Breast epithelium (tissue), 4 donors: Measurements from ENCODE around the gene EPB41. TPM values are rescaled to one million over a fixed set of nuclear protein-coding genes. Genes with fewer than 3 reads are reported as not detected.

Experiments
- DNase-seq, 2 donors: peaks; one replicate each; pipeline ENCODE4 v3.0.0-alpha.2; 2019; ENCODE audit warnings: low spot score in 2 of 2
- H3K27ac ChIP-seq, 2 donors: fragments of 200-600 bp; sonication (generic) in 1 of 2; one replicate each; pipeline ENCODE4 v1.5.1; 2016 to 2019; ENCODE audit warnings: mild to moderate bottlenecking in 1 of 2
- H3K27me3 ChIP-seq, 2 donors: fragments of 200-600 bp; sonication (generic) in 1 of 2; one replicate each; pipeline versions ENCODE4 v1.5.1 to v1.6.0; 2017 to 2019; ENCODE audit warnings: control low read depth in 1 of 2, mild to moderate bottlenecking in 1 of 2
- H3K36me3 ChIP-seq: fragments of 200-600 bp; one replicate; pipeline ENCODE4 v1.5.1; 2019
- H3K4me1 ChIP-seq, 2 donors: fragments of 200-600 bp; sonication (generic); one replicate each; pipeline ENCODE4 v1.5.1; 2016 to 2019; ENCODE audit warnings: control low read depth in 1 of 2
- H3K4me3 ChIP-seq, 3 donors: fragments of 200-600 bp; sonication (generic); 1 replicate in 2 of 3; 2 replicates in 1 of 3; pipeline ENCODE4 v1.5.1; 2016 to 2019; ENCODE audit warnings: mild to moderate bottlenecking in 3 of 3, moderate library complexity in 2 of 3
- H3K9me3 ChIP-seq, 2 donors: fragments of 200-600 bp; sonication (generic) in 1 of 2; one replicate each; pipeline ENCODE4 v1.5.1; 2016 to 2019; ENCODE audit warnings: control low read depth in 1 of 2
- POLR2A ChIP-seq: fragments of 450-650 bp; IDR thresholded peaks from one replicate; pipeline ENCODE4 v1.6.1; 2016; ENCODE audit warnings: antibody characterized with exemption, mild to moderate bottlenecking, moderate library complexity
- POLR2AphosphoS5 ChIP-seq, 3 donors: sonication (generic); formaldehyde crosslinking; IDR thresholded peaks; one replicate each; pipeline ENCODE4 v1.6.1; 2017; ENCODE audit warnings: antibody characterized with exemption in 3 of 3
- intact Hi-C: fragments of 100-400 bp; cut with DNase I; formaldehyde crosslinking; loops from one replicate; pipeline ENCODE4 v1.15.1; 2023; ENCODE audit warnings: low total_unique reads
- total RNA-seq, 3 donors: library from RNA; depleted of rRNA; stranded (reverse); fragments of >200 nt; gene quantifications; one replicate each; pipeline ENCODE4 v1.1.0, GENCODE V29; 2016
- TF ChIP-seq, protein P1 (sequence below), 3 donors: fragments of 450-650 bp; IDR thresholded peaks; one replicate each; pipeline ENCODE4 v1.5.1; 2016 to 2017; ENCODE audit warnings: antibody characterized with exemption in 3 of 3, mild to moderate bottlenecking in 3 of 3, moderate library complexity in 3 of 3

EPB41 gene
- total RNA-seq, 3 donors from 2014 or later: 36.2 to 67.2 (median 51.8) TPM

DNA sequence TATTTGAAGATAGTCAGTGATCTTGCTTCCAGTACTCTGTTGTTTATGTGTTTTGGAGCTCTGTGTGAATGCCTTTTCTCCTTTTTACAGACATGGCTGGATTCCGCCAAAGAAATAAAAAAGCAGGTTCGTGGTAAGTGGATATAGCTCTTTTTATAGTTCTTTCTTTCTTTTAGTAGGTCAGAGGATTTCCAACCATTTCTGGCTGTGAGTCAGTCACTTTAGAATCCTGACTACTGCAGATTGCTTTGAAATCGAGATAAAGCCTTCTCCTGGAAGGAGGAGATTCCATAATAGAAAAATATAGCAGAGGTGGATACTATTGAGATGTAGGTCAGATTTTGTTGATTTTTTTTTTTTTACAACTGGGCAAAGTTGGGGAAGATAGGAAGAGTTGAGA, 97.4 kb downstream of the EPB41 start:
- H3K4me1 ChIP-seq: no peaks in the 10 kb centered on the region
- H3K36me3 ChIP-seq: no peaks in the 10 kb centered on the region
- no peak overlapping the region for H3K4me3 ChIP-seq
- no peaks in the 10 kb centered on the region for H3K27me3 ChIP-seq
- no peak for TF ChIP-seq POLR2A
- TF ChIP-seq, protein P1, sequence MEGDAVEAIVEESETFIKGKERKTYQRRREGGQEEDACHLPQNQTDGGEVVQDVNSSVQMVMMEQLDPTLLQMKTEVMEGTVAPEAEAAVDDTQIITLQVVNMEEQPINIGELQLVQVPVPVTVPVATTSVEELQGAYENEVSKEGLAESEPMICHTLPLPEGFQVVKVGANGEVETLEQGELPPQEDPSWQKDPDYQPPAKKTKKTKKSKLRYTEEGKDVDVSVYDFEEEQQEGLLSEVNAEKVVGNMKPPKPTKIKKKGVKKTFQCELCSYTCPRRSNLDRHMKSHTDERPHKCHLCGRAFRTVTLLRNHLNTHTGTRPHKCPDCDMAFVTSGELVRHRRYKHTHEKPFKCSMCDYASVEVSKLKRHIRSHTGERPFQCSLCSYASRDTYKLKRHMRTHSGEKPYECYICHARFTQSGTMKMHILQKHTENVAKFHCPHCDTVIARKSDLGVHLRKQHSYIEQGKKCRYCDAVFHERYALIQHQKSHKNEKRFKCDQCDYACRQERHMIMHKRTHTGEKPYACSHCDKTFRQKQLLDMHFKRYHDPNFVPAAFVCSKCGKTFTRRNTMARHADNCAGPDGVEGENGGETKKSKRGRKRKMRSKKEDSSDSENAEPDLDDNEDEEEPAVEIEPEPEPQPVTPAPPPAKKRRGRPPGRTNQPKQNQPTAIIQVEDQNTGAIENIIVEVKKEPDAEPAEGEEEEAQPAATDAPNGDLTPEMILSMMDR (IDR thresholded peaks at IDR 0.05): no peak
- TF ChIP-seq POLR2AphosphoS5 (IDR thresholded peaks at IDR 0.05): no peak
- no peak overlapping the region for H3K27ac ChIP-seq
- intact Hi-C loops: no loop called here
- no peaks in the 10 kb centered on the region for H3K9me3 ChIP-seq
- no peak for DNase-seq

DNA sequence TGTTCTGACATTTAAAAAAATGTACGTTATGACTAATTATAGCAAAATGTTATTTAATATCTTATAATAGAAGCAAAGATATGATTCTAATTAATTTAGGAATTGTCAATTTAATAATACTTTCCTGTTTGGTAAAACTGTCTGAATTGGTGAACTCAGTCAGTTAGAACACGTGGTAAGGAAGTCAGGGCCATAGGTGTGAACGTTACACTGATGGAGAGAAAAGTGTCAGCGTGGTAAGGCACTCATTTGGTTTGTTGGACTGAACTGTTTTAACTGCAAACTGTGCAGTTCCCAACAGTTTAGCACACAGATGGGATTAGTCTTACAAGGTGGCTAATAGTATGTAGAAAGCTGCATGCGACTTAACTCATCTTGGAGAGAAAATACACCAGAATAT, 102.9 kb downstream of the EPB41 start:
- H3K27me3 ChIP-seq: no peaks in the 10 kb centered on the region
- no peak overlapping the region for H3K27ac ChIP-seq
- no peaks in the 10 kb centered on the region for H3K36me3 ChIP-seq
- no peak overlapping the region for H3K4me3 ChIP-seq
- H3K9me3 ChIP-seq: no peaks in the 10 kb centered on the region
- no peak for TF ChIP-seq POLR2A
- no peak for TF ChIP-seq POLR2AphosphoS5 (IDR thresholded peaks at IDR 0.05)
- TF ChIP-seq, protein P1 (IDR thresholded peaks at IDR 0.05): no peak
- no peak for DNase-seq
- intact Hi-C loops: no loop called here
- H3K4me1 ChIP-seq: no peaks in the 10 kb centered on the region

DNA sequence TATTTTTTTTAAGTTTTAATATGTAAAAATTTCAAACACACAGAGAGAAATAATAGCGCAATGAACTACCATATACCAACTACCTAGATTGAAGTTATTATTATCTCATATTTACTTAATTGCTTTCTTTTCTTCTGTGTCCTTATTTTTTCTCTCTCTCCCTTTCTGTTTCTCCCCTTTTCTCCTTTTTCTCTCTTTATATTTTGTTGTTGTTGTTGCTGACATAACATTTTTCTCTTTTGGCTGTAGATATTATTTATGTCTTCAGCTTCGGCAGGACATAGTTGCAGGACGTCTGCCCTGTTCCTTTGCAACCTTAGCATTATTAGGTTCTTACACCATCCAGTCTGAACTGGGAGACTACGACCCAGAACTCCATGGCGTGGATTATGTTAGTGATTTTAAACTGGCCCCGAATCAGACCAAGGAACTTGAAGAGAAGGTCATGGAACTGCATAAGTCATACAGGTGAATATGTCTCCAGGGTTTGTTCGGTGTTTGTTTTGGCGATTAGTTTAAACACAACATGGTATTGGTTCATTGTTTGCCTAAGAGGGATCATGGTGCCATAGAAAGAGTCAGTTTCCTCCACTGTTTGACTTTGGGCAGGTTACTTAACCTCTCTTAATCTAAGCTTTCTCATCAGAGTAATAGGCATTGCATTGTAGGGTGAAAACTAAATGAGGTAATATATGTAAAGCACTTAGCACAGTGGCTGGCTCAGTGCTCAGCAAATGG, 103.8 kb downstream of the EPB41 start:
- no peak for DNase-seq
- H3K27me3 ChIP-seq: no peaks in the 10 kb centered on the region
- no peaks in the 10 kb centered on the region for H3K9me3 ChIP-seq
- no peak overlapping the region for H3K27ac ChIP-seq
- no peaks in the 10 kb centered on the region for H3K36me3 ChIP-seq
- intact Hi-C loops: no loop called here
- H3K4me1 ChIP-seq: no peaks in the 10 kb centered on the region
- no peak overlapping the region for H3K4me3 ChIP-seq
- TF ChIP-seq, protein P1 (IDR thresholded peaks at IDR 0.05): no peak
- TF ChIP-seq POLR2A: no peak
- no peak for TF ChIP-seq POLR2AphosphoS5 (IDR thresholded peaks at IDR 0.05)

DNA sequence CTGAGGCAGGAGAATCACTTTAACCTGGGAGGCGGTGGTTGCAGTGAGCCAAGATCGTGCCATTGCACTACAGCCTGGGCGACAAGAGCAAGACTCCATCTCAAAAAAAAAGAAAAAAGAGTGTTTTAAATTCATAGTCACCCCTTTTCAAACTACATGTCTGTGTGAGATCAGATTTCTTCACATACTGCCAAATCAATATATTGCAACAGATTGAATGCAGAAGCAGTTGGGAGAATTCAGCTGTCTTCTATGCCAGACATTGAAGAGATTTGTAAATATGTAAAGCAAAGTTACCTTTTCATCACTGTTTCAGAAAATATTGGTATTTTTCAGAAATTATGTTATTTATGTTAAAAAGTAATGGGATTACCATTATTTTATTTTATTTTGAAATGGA, 108.3 kb downstream of the EPB41 start:
- Histone ChIP-seq H3K9me3 (no peaks in the 10 kb centered on the region), H3K36me3 (no peaks in the 10 kb centered on the region), H3K27me3 (no peaks in the 10 kb centered on the region), H3K27ac (no peak overlapping the region), H3K4me3 (no peak overlapping the region), H3K4me1 (no peaks in the 10 kb centered on the region)
- TF ChIP-seq POLR2A (no peak), POLR2AphosphoS5 (IDR thresholded peaks at IDR 0.05) (no peak)
- TF ChIP-seq, protein P1 (IDR thresholded peaks at IDR 0.05): no peak
- no peak for DNase-seq
- intact Hi-C loops: no loop called here

DNA sequence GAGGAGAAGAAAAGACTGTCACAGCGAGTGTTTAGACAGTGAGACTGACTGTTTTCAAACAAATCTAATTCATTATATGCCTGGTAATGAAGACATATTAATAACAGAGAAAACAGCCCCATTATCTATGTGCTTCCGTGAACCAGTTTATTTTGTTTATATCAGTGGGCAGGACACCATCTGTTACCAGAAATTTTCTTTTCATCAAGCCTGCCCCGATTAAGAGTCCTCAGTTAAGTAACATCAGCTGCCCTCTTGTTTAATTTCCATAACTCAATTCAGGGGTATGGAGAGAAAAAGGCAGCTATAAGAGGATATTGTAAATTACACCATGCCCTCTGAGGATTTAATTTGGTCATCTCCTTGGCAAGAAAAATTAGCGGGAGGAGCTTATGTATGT, 115.3 kb downstream of the EPB41 start:
- H3K27ac ChIP-seq: no peak overlapping the region
- intact Hi-C loops: loop anchor here (10.0 kb wide), 1 partner anchor 145 kb away; no protein-coding TSS in a partner anchor
- no peaks in the 10 kb centered on the region for H3K4me1 ChIP-seq

More for the DNA sequence above, 115.3 kb downstream of the EPB41 start:
- Histone ChIP-seq H3K9me3 (no peaks in the 10 kb centered on the region), H3K36me3 (no peaks in the 10 kb centered on the region), H3K27me3 (no peaks in the 10 kb centered on the region), H3K4me3 (no peak overlapping the region)
- TF ChIP-seq POLR2AphosphoS5 (IDR thresholded peaks at IDR 0.05) (no peak), POLR2A (no peak)
- TF ChIP-seq, protein P1 (IDR thresholded peaks at IDR 0.05): no peak
- DNase-seq: no peak
